ENCODE data around the gene RASSF6. TPM values are rescaled to one million over a fixed set of nuclear protein-coding genes. Genes with fewer than 3 reads are reported as not detected.

Gene RASSF6
- total RNA-seq, 1 donor: not detected

DNA sequence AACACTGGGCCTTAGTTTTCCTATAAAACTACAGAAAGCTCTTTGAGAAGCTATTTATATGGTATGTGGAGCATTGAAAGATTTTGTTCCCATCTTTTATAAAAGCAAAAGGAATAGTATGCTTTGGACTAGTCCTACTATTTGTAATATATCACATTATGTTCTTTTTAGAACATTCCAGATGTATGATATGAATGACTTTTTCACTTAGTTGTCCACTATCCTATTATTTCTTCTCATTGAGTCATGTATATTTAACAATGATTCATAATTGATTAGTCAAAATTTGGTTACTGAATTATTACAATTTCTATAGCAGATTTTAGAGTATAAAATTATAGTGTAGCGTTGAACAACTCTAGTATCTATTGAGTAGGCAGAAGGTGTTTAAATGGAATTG, 34.2 kb downstream of the RASSF6 start:
- TF ChIP-seq, protein P1, sequence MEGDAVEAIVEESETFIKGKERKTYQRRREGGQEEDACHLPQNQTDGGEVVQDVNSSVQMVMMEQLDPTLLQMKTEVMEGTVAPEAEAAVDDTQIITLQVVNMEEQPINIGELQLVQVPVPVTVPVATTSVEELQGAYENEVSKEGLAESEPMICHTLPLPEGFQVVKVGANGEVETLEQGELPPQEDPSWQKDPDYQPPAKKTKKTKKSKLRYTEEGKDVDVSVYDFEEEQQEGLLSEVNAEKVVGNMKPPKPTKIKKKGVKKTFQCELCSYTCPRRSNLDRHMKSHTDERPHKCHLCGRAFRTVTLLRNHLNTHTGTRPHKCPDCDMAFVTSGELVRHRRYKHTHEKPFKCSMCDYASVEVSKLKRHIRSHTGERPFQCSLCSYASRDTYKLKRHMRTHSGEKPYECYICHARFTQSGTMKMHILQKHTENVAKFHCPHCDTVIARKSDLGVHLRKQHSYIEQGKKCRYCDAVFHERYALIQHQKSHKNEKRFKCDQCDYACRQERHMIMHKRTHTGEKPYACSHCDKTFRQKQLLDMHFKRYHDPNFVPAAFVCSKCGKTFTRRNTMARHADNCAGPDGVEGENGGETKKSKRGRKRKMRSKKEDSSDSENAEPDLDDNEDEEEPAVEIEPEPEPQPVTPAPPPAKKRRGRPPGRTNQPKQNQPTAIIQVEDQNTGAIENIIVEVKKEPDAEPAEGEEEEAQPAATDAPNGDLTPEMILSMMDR (IDR thresholded peaks at IDR 0.05; ENCODE audit: extremely low read depth, low read depth, low read length): no peak
- no peak overlapping the region for H2AFZ ChIP-seq (ENCODE audit: low read length)
- no peaks in the 10 kb centered on the region for H3K79me2 ChIP-seq (ENCODE audit: insufficient read depth, low read length)
- no peak for DNase-seq (ENCODE audit: insufficient read length, low spot score, missing footprints)
- H3K4me1 ChIP-seq (ENCODE audit: insufficient read depth, low read length): peaks cover 15% of the 10 kb centered on the region
- no peaks in the 10 kb centered on the region for H3K36me3 ChIP-seq (ENCODE audit: insufficient read depth, low read length)
- no peak overlapping the region for H3K27ac ChIP-seq (ENCODE audit: low read depth, low read length)
- no peaks in the 10 kb centered on the region for H4K20me1 ChIP-seq (ENCODE audit: insufficient read depth, low read length)
- H3K4me3 ChIP-seq (ENCODE audit: insufficient read depth, low read length): no peak overlapping the region
- H3K4me2 ChIP-seq (ENCODE audit: insufficient read depth, low read length): no peak overlapping the region
- H3K27me3 ChIP-seq (ENCODE audit: insufficient read depth, low read length): no peaks in the 10 kb centered on the region
- no peaks in the 10 kb centered on the region for H3K9me3 ChIP-seq (ENCODE audit: low read depth, low read length)

DNA sequence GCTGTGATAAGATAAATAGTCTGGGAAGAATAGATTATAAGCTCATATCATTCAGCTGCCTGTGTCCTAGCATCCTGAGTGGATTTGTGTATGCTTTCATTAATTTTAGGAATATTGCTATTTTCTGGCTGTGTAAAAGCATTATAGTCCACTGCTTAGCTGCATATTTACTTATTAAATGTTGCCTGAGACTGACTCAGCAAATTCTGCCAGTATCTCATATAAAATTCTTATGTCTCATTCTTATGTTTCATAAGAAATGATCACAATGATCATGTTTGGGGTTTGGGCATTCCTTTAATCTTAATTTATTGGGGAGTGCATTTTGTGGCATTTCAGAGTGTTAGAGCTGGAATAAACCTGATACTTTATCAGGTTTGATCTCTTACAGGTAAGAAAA, 34.9 kb downstream of the RASSF6 start:
- H3K36me3 ChIP-seq (ENCODE audit: insufficient read depth, low read length): no peaks in the 10 kb centered on the region
- TF ChIP-seq, protein P1 (IDR thresholded peaks at IDR 0.05; ENCODE audit: extremely low read depth, low read depth, low read length): no peak
- H4K20me1 ChIP-seq (ENCODE audit: insufficient read depth, low read length): no peaks in the 10 kb centered on the region
- H3K27me3 ChIP-seq (ENCODE audit: insufficient read depth, low read length): no peaks in the 10 kb centered on the region
- H3K4me1 ChIP-seq (ENCODE audit: insufficient read depth, low read length): peaks cover 13% of the 10 kb centered on the region
- H3K79me2 ChIP-seq (ENCODE audit: insufficient read depth, low read length): no peaks in the 10 kb centered on the region
- no peak overlapping the region for H2AFZ ChIP-seq (ENCODE audit: low read length)
- no peak overlapping the region for H3K27ac ChIP-seq (ENCODE audit: low read depth, low read length)
- no peak for DNase-seq (ENCODE audit: insufficient read length, low spot score, missing footprints)
- no peak overlapping the region for H3K4me2 ChIP-seq (ENCODE audit: insufficient read depth, low read length)
- H3K9me3 ChIP-seq (ENCODE audit: low read depth, low read length): no peaks in the 10 kb centered on the region
- H3K4me3 ChIP-seq (ENCODE audit: insufficient read depth, low read length): no peak overlapping the region

DNA sequence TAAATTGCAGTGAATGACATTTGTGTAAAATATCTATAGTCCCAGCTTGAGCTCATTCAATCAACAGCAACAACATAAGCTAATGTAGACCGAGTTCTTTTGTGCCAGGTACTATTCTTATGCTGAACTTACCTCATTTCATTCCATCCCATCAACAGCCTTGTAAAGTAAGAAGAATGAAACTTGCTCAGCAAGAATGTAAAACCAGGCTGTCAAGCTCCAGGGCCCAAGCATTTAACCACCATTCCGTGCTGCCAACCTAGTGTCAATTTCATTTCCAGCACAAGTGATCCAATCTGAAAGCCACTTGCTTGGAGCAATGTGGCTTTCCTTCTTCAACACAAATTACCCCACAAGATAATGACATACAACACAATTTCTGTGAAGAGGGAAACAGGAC, 36.6 kb downstream of the RASSF6 start:
- H4K20me1 ChIP-seq (ENCODE audit: insufficient read depth, low read length): no peaks in the 10 kb centered on the region
- TF ChIP-seq, protein P1 (IDR thresholded peaks at IDR 0.05; ENCODE audit: extremely low read depth, low read depth, low read length): no peak
- H3K36me3 ChIP-seq (ENCODE audit: insufficient read depth, low read length): no peaks in the 10 kb centered on the region
- no peak overlapping the region for H3K27ac ChIP-seq (ENCODE audit: low read depth, low read length)
- H3K9me3 ChIP-seq (ENCODE audit: low read depth, low read length): no peaks in the 10 kb centered on the region
- no peaks in the 10 kb centered on the region for H3K4me1 ChIP-seq (ENCODE audit: insufficient read depth, low read length)
- H3K4me2 ChIP-seq (ENCODE audit: insufficient read depth, low read length): no peak overlapping the region
- no peak overlapping the region for H3K4me3 ChIP-seq (ENCODE audit: insufficient read depth, low read length)
- H3K27me3 ChIP-seq (ENCODE audit: insufficient read depth, low read length): no peaks in the 10 kb centered on the region
- H2AFZ ChIP-seq (ENCODE audit: low read length): no peak overlapping the region
- H3K79me2 ChIP-seq (ENCODE audit: insufficient read depth, low read length): no peaks in the 10 kb centered on the region
- no peak for DNase-seq (ENCODE audit: insufficient read length, low spot score, missing footprints)

DNA sequence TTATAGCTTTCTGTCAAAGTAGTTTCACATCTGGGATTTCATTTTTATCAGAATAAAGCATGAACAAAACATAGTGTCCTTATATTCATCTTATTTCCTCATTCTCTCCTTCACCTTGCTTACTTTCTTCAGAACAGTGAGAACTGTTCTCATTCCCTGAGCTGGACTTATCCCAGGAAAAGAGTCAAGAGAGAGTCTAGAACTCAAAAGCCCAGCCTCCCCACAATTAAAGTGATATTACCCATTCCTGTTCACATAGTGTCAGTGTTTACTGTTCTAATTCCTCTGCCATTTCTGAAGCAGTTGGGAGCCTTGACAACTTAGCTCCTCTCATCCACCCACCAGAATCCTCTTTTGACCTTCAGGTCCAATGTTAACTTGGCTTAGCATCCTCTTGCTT, 42.9 kb downstream of the RASSF6 start:
- H3K27me3 ChIP-seq (ENCODE audit: insufficient read depth, low read length): no peaks in the 10 kb centered on the region
- H3K9me3 ChIP-seq (ENCODE audit: low read depth, low read length): no peaks in the 10 kb centered on the region
- H3K79me2 ChIP-seq (ENCODE audit: insufficient read depth, low read length): no peaks in the 10 kb centered on the region
- no peak overlapping the region for H3K4me3 ChIP-seq (ENCODE audit: insufficient read depth, low read length)
- H3K36me3 ChIP-seq (ENCODE audit: insufficient read depth, low read length): no peaks in the 10 kb centered on the region
- DNase-seq (ENCODE audit: insufficient read length, low spot score, missing footprints): no peak
- H4K20me1 ChIP-seq (ENCODE audit: insufficient read depth, low read length): no peaks in the 10 kb centered on the region
- TF ChIP-seq, protein P1 (IDR thresholded peaks at IDR 0.05; ENCODE audit: extremely low read depth, low read depth, low read length): no peak
- H3K4me1 ChIP-seq (ENCODE audit: insufficient read depth, low read length): no peaks in the 10 kb centered on the region
- no peak overlapping the region for H3K4me2 ChIP-seq (ENCODE audit: insufficient read depth, low read length)
- H2AFZ ChIP-seq (ENCODE audit: low read length): no peak overlapping the region
- no peak overlapping the region for H3K27ac ChIP-seq (ENCODE audit: low read depth, low read length)

All from osteoblast (primary cell).